Pulmonary artery endothelial cell (primary cell): Measurements from ENCODE around the gene NEDD4L. TPM values are rescaled to one million over a fixed set of nuclear protein-coding genes. Genes with fewer than 3 reads are reported as not detected.

Experiments
- DNase-seq: peaks from one replicate; pipeline ENCODE4 v3.0.0-alpha.2; 2011; ENCODE audit warnings: low read depth, low spot score
- total RNA-seq: library from RNA; depleted of rRNA; stranded (reverse); fragments of >200 nt; gene quantifications from 2 replicates; pipeline ENCODE4 v1.2.3, GENCODE V29; 2014

The NEDD4L gene
- total RNA-seq, 1 donor from 2014 or later = 5.6 TPM

- no peak for DNase-seq
Observed at GRCh38 chr18:58286632-58287352, 242.8 kb downstream of the NEDD4L start.

DNA sequence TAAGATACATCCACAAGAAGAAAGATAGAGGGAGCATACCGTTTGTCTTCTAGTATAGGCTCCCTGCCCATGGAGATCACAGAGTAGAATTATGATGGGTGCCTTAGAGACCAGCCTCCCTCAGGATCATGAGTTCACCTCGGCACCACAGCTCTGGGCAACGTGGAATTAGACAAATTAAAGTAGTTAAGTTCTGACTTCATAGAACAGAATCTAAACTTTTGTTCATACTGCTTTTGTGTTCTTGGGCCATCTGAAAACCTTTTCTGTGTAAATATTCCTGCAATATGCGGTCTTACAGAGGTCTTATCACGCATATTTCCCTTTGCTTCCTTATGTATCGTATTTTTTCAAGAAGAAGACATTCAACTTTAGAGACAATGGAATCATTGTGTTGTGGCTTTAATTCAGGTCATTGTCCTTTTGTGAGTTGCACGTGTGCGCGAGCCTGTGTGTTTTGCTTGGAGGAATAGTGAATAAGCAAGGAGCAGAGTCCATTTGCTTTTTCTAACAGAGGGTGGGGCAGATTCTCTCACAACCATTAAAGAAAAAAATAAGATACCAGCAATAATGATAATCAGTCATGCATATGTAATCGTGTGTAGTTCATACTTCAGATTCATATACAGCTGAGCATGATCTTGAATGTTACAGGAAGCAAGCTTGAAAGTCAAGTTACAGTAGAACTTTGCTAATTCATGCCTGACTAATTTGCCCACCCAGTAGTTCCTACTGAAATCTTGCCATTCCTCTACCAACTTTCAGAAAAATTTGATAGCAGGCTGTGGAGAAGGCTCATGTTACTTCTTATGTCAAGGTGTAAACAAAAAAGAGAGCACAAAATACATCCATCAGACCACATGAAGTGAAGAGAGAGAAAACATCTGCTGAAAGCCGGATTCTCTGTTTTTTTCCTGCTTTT is 243.6 kb downstream of the NEDD4L start:
- DNase-seq = no peak

DNA sequence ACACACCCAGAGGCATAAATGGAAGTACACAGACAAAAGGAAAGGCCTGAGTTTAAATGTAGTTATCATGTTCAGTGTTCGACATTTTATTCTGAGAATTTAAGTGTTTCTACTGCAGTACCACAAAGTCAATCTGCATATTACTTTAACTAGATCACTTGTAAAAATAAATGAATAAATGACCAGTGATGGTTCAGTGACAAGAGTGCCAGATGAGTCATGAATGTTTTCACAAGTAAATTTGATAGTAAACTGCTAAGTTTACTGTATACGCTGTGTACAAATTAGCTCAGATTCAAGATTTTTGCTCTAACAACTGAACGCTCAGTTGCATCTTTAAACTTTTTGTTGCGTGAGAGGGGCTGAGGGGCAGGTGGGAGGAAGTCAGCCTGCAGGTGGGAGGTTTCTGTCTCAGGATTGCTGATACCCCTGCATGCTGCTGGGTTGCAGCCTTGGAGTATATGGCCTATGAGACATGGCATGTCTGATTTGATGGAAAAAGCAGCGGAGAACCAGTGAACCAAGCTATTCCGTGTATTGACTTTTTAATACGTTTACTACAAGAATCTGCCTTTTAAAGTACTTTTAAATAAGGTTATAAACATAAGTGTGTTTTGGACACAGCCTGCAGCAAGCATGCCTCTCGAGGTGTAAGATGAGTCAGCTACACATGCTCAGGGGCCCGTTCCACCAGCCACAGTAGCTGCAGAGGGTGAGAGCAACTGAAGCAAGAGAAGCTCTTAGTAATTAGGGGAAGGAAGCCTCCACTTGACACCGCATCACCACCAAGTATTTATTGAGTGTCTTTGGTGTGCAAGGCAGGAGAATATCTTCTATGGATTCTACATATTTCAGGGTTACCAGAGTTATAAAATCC is 245.1 kb downstream of the NEDD4L start:
- DNase-seq = peak; percentile 35

DNA sequence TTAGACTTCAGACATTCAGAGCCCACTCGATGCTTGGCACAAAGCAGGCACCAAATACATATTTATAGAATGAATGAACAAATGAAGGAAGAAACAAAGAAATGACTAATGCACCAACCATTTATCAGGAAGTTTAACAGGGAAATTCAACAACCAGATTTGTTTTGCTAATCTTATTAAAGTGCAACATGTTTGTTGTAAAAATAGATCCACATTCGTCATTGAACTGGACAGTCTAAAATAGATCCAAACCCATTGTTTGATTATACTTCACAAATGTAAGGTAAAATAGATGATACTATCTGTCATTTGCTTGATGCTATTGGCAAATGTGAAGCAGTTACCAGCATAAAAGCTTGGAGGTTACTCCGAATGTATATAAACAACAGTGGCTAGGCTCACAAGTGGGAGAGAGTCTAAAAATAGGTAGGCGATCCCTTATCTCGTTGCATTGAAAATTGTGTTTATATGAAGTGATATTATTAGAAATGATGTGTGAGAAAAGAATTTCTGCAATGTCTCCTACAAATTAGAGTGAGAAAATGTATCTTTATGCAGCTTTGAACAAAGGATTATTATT is 246.2 kb downstream of the NEDD4L start:
- peak; percentile 60 for DNase-seq

- no peak for DNase-seq
Observed at GRCh38 chr18:58291131-58291530, 247.1 kb downstream of the NEDD4L start.

DNA sequence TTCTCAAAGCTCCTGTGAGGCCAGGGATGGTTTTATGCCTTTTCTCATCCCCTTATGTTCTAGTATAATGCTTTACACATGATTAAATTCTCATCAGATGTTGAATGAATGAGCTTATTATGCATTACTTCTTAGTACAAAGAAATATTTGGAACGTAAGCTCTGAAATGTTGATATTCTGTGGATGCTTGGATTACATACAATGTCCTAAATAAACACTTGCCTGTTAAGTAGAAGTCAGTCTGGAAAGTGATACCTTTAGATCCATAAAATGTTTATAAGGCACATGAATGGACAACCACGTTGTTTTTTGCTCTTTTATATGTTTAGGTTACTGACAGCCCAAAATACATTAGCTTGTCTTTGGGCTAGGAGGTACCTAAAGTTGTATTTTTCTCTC is 248.6 kb downstream of the NEDD4L start:
- DNase-seq = no peak

- no peak for DNase-seq
Observed at GRCh38 chr18:58297198-58297597, 253.2 kb downstream of the NEDD4L start.

GRCh38 chr18:58298251-58299134 is 254.5 kb downstream of the NEDD4L start:
- no peak for DNase-seq

- no peak for DNase-seq
Observed at GRCh38 chr18:58299135-58299473, 255.1 kb downstream of the NEDD4L start.

GRCh38 chr18:58299936-58300335 is 255.9 kb downstream of the NEDD4L start:
- DNase-seq = no peak

DNA sequence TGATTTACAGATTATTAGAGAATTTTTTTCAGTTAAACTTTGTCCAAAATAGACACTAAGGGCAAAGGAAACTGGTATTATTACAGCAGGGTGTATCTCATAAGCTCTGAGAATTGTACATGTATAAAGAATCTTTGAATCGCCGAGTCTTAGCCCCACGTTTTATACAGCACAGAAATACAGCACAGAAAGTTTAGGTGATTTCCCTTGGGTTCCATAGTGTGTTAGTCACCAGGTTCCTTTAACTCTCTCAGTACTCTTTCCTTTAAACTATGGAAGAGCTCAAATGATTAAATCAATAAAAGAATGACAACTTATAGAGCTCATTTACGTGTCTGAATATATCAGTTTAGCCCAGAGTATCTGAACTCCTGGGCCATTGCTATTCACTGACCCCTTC is 256.8 kb downstream of the NEDD4L start:
- no peak for DNase-seq

DNA sequence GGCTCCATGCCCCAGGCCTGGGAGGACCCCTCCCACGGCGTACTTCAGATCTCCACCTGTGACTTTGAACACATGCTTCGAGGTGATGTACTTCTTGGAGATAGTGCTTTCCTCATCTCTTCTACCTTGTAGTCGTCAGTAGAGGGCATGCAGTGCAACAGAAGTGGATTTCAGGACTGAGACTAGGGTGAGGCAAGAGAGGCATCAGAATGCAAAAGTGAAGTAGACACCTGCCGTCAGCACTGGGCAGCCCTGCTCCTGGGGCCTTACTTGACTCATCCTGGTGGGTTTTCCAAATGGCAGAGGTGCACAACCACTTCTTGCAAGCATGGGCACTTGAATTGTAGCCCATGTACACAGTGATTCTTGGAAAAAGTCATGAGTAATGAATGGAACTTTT is 258.8 kb downstream of the NEDD4L start:
- DNase-seq = no peak

- no peak for DNase-seq
Observed at GRCh38 chr18:58303363-58303762, 259.3 kb downstream of the NEDD4L start.

GRCh38 chr18:58305792-58306191 is 261.8 kb downstream of the NEDD4L start:
- no peak for DNase-seq

- no peak for DNase-seq
Observed at GRCh38 chr18:58307441-58307840, 263.4 kb downstream of the NEDD4L start.

GRCh38 chr18:58308463-58308862 is 264.4 kb downstream of the NEDD4L start:
- no peak for DNase-seq

DNA sequence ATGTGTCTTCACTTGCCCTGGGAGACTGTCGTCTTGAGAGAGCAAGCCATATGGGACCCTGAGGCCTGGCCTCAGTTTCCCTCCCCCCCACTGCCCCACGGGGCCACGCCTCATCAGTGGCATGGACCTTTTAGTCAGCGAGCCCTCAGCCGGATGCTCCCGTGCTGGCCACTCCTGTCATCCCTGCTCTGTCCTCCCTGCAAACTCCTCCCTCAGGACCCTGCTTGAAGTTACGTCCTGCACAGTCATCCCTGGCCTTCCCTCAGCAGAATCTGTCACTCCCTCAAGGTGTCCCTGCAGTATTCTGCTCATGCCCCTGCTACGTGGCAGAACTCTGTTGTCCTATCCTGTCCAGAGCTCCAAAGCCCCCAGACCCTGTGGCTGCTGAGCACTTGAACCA is 265.1 kb downstream of the NEDD4L start:
- DNase-seq = no peak

- DNase-seq = no peak
Observed at GRCh38 chr18:58309610-58310239, 265.7 kb downstream of the NEDD4L start.

DNA sequence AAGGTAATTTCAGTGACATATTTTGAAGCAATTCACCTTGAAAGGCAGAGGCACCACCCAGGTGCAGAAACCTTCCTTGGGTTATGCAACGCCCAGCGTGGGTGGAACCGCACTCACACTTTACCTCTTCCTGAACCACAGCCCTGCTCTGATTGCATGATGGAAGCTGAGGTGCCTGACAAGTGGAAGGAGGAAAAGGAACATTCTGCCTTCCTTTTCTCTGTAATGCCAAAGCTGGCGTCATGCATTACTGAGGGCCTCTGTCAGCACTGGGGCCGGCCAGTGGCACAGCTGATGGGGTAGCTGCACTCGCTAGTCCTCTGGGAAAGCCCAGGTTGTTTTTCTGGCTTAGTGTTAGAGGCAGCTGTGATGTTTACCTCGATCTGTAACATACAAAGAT is 266.5 kb downstream of the NEDD4L start:
- no peak for DNase-seq

- DNase-seq = no peak
Observed at GRCh38 chr18:58311390-58311789, 267.4 kb downstream of the NEDD4L start.
